ENCODE measurements around the gene PLXNA4. TPM values are rescaled to one million over a fixed set of nuclear protein-coding genes. Genes with fewer than 3 reads are reported as not detected.

PLXNA4 gene
- total RNA-seq, 2 donors from 2014 or later = 2.1 to 8.2 TPM

- Histone ChIP-seq H3K36me3 (replicated peaks in 1 of 2; ENCODE audit: insufficient read depth in 1 of 2, low read depth in 2 of 2) (no peaks in the 10 kb centered on the region), H3K27ac (no peak overlapping the region), H3K27me3 (no peaks in the 10 kb centered on the region), H3K9me3 (no peaks in the 10 kb centered on the region), H3K4me3 (no peak overlapping the region), H3K4me1 (no peaks in the 10 kb centered on the region)
- DNase-seq (no peak), ATAC-seq (no peak)
- 66 to 76% methylated on average over 5 of the region's 5 CpGs for WGBS, 2 donors
- TF ChIP-seq POLR2A (IDR thresholded peaks at IDR 0.05) (no peak), CTCF (IDR thresholded peaks at IDR 0.05) (no peak)
- intact Hi-C loops (cut with DNase I) = no loop called here
Observed at GRCh38 chr7:132531562-132531961, 44.7 kb downstream of the PLXNA4 start.

GRCh38 chr7:132528695-132529094, 47.6 kb downstream of the PLXNA4 start:
- TF ChIP-seq POLR2A (IDR thresholded peaks at IDR 0.05) (no peak), CTCF (IDR thresholded peaks at IDR 0.05) (no peak)
- DNase-seq (no peak), ATAC-seq (no peak)
- 77 to 100% methylated on average over 2 to 3 of the region's 3 CpGs for WGBS, 2 donors
- H3K4me3 ChIP-seq = no peak overlapping the region
- intact Hi-C loops (cut with DNase I) = no loop called here
- H3K27me3 ChIP-seq = no peaks in the 10 kb centered on the region
- H3K36me3 ChIP-seq (replicated peaks in 1 of 2; ENCODE audit: insufficient read depth in 1 of 2, low read depth in 2 of 2) = no peaks in the 10 kb centered on the region
- H3K9me3 ChIP-seq = no peaks in the 10 kb centered on the region
- H3K27ac ChIP-seq = no peak overlapping the region
- H3K4me1 ChIP-seq = no peaks in the 10 kb centered on the region

GRCh38 chr7:132527467-132528410, 48.5 kb downstream of the PLXNA4 start:
- intact Hi-C loops (cut with DNase I) = no loop called here

GRCh38 chr7:132526111-132526740, 50.0 kb downstream of the PLXNA4 start:
- H3K27me3 ChIP-seq = no peaks in the 10 kb centered on the region
- ATAC-seq = no peak
- intact Hi-C loops (cut with DNase I) = no loop called here
- H3K4me3 ChIP-seq = no peak overlapping the region
- WGBS, 2 donors = 78 to 79% methylated on average over 7 of the region's 7 CpGs
- H3K4me1 ChIP-seq = no peaks in the 10 kb centered on the region
- H3K36me3 ChIP-seq (replicated peaks in 1 of 2; ENCODE audit: insufficient read depth in 1 of 2, low read depth in 2 of 2) = no peaks in the 10 kb centered on the region
- no peaks in the 10 kb centered on the region for H3K9me3 ChIP-seq
- no peak for DNase-seq
- H3K27ac ChIP-seq = no peak overlapping the region
- TF ChIP-seq POLR2A (IDR thresholded peaks at IDR 0.05) (no peak), CTCF (IDR thresholded peaks at IDR 0.05) (no peak)

More at GRCh38 chr7:132527467-132528410, 48.5 kb downstream of the PLXNA4 start:
- DNase-seq (no peak), ATAC-seq (no peak)
- H3K9me3 ChIP-seq = no peaks in the 10 kb centered on the region
- H3K27me3 ChIP-seq = no peaks in the 10 kb centered on the region
- no peaks in the 10 kb centered on the region for H3K36me3 ChIP-seq (replicated peaks in 1 of 2; ENCODE audit: insufficient read depth in 1 of 2, low read depth in 2 of 2)
- TF ChIP-seq POLR2A (IDR thresholded peaks at IDR 0.05) (no peak), CTCF (IDR thresholded peaks at IDR 0.05) (no peak)
- H3K4me1 ChIP-seq = no peaks in the 10 kb centered on the region
- H3K4me3 ChIP-seq = no peak overlapping the region
- WGBS, 2 donors = 48 to 58% methylated on average over 14 to 17 of the region's 17 CpGs
- H3K27ac ChIP-seq = no peak overlapping the region

Data from body of pancreas (tissue), 4 donors.